ENCODE measurements around the gene HSPH1.

- TF ChIP-seq, protein P1, sequence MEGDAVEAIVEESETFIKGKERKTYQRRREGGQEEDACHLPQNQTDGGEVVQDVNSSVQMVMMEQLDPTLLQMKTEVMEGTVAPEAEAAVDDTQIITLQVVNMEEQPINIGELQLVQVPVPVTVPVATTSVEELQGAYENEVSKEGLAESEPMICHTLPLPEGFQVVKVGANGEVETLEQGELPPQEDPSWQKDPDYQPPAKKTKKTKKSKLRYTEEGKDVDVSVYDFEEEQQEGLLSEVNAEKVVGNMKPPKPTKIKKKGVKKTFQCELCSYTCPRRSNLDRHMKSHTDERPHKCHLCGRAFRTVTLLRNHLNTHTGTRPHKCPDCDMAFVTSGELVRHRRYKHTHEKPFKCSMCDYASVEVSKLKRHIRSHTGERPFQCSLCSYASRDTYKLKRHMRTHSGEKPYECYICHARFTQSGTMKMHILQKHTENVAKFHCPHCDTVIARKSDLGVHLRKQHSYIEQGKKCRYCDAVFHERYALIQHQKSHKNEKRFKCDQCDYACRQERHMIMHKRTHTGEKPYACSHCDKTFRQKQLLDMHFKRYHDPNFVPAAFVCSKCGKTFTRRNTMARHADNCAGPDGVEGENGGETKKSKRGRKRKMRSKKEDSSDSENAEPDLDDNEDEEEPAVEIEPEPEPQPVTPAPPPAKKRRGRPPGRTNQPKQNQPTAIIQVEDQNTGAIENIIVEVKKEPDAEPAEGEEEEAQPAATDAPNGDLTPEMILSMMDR (IDR thresholded peaks at IDR 0.05; ENCODE audit: low read depth, low read length), result no peak
- TF ChIP-seq EZH2phosphoT487 (IDR thresholded peaks at IDR 0.05; ENCODE audit: low read depth), result no peak
These were observed 676 bp upstream of the HSPH1 start for GRCh38 chr13:31162151-31163008.

Measured in OCI-LY3 (cell line).